Testis (tissue), 3 donors: Measurements from ENCODE around the gene TSSK2. TPM values are rescaled to one million over a fixed set of nuclear protein-coding genes. Genes with fewer than 3 reads are reported as not detected.

Experiments
- DNase-seq: peaks from one replicate; pipeline ENCODE4 v3.0.0-alpha.2; 2019
- H3K27ac ChIP-seq, 2 donors: fragments of 200-600 bp; sonication (generic); one replicate each; pipeline ENCODE4 v1.5.1; 2019
- H3K27me3 ChIP-seq: fragments of 200-600 bp; sonication (generic); one replicate; pipeline ENCODE4 v1.5.1; 2019
- H3K36me3 ChIP-seq: fragments of 200-600 bp; sonication (generic); one replicate; pipeline ENCODE4 v1.5.1; 2017; ENCODE audit warnings: low read depth; ENCODE audit errors: missing control alignments
- H3K4me1 ChIP-seq: fragments of 200-600 bp; sonication (generic); one replicate; pipeline ENCODE4 v1.5.1; 2019
- H3K4me3 ChIP-seq, 2 donors: fragments of 200-600 bp; sonication (generic); one replicate each; pipeline ENCODE4 v1.5.1; 2017 to 2019
- H3K9me3 ChIP-seq: fragments of 200-600 bp; sonication (generic); one replicate; pipeline ENCODE4 v1.5.1; 2017
- POLR2A ChIP-seq: fragments of 450-650 bp; IDR thresholded peaks from one replicate; pipeline ENCODE4 v1.6.1; 2017; ENCODE audit warnings: antibody characterized with exemption, mild to moderate bottlenecking, moderate library complexity
- WGBS, 2 donors: methylation state at CpG; one replicate each; pipeline ENCODE4 v1.1.5; 2018; 5-methylcytosine and 5-hydroxymethylcytosine counted together
- intact Hi-C: fragments of 100-400 bp; cut with DNase I; formaldehyde crosslinking; loops from one replicate; pipeline ENCODE4 v1.15.1; 2023; ENCODE audit warnings: low total_unique reads
- polyA plus RNA-seq: library from polyadenylated mRNA; stranded (reverse); fragments of 350-450 nt; fragmentation: Illumina TruSeq; extraction: RNeasy Lipid Tissue Mini Kit (QIAGEN cat#74804); gene quantifications from one replicate; pipeline ENCODE4 v1.2.3, GENCODE V29; 2014; ENCODE audit warnings: low read depth, low replicate concordance; ENCODE audit not compliant: insufficient read depth
- total RNA-seq, 2 donors: library from RNA; depleted of rRNA; stranded (reverse); fragments of >200 nt; gene quantifications; one replicate each; pipeline ENCODE4 v1.2.3, GENCODE V29; 2016
- TF ChIP-seq, protein P1 (sequence below), 3 experiments: fragments of 450-650 bp in 2 of 3; fragments of 200-600 bp in 1 of 3; sonication (generic) in 1 of 3; IDR thresholded peaks; one replicate each; pipeline ENCODE4 v1.5.1; 2016 to 2019; ENCODE audit warnings: antibody characterized with exemption in 3 of 3, mild to moderate bottlenecking in 2 of 3, moderate library complexity in 1 of 3

TSSK2 gene
- total and polyA plus RNA-seq, 3 donors from 2014 or later, result 66.0 to 205 (median 188) TPM

DNA sequence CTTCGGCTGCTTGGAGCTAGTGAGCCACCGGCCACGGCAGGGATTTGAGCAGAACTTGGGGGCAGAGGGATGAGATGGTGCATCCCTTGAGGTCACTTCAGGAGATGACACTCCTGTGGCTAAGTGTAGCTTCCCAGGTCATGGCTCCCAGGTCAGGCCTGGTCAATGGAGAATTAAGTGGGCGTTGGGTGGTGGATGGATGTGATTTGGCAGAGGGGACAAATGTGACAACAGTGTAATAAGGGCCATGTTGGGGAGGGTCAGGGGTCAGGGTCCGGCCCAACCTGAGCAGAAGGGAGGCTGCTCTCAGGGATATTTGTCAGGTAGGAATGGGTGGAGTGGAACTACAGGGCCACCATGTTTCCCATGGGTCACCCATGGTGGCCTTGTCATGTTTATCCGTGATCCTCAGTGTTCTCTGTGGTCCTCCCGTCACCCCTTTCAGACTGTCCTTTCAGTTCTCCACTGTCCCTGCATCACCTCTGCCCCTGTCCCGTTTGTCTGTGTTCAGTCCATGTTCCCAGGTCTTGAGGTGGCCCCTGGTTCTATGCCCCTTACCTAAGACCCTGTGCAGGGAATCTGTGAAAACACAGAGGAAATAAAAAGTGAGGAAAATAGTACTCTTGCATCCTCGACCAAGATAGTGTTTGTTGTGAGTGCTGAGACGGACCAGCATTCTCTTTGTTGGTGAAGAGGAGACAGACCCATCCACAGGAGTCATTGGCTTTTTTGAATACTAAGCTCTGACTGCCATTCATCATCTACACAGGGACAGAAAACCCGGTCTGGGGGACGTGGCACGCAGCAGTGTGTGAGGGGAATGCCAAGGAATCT lies 41.3 kb downstream of the TSSK2 start:
- intact Hi-C loops, result no loop called here

GRCh38 chr22:19173047-19174035 lies 42.2 kb downstream of the TSSK2 start:
- Histone ChIP-seq H3K4me1 (peaks cover 42% of the 10 kb centered on the region), H3K27ac (no peak overlapping the region), H3K36me3 (no peaks in the 10 kb centered on the region), H3K4me3 (no peak overlapping the region), H3K9me3 (no peaks in the 10 kb centered on the region), H3K27me3 (no peaks in the 10 kb centered on the region)
- intact Hi-C loops, result no loop called here
- no peak for DNase-seq
- 81 to 87% methylated on average over 16 to 19 of the region's 19 CpGs for WGBS, 2 donors
- TF ChIP-seq, protein P1, sequence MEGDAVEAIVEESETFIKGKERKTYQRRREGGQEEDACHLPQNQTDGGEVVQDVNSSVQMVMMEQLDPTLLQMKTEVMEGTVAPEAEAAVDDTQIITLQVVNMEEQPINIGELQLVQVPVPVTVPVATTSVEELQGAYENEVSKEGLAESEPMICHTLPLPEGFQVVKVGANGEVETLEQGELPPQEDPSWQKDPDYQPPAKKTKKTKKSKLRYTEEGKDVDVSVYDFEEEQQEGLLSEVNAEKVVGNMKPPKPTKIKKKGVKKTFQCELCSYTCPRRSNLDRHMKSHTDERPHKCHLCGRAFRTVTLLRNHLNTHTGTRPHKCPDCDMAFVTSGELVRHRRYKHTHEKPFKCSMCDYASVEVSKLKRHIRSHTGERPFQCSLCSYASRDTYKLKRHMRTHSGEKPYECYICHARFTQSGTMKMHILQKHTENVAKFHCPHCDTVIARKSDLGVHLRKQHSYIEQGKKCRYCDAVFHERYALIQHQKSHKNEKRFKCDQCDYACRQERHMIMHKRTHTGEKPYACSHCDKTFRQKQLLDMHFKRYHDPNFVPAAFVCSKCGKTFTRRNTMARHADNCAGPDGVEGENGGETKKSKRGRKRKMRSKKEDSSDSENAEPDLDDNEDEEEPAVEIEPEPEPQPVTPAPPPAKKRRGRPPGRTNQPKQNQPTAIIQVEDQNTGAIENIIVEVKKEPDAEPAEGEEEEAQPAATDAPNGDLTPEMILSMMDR (IDR thresholded peaks at IDR 0.05), result no peak

More for the DNA sequence above, 41.3 kb downstream of the TSSK2 start:
- Histone ChIP-seq H3K4me3 (peak overlapping the region; percentile 95 to 99), H3K4me1 (peaks cover 38% of the 10 kb centered on the region), H3K36me3 (no peaks in the 10 kb centered on the region), H3K9me3 (no peaks in the 10 kb centered on the region), H3K27me3 (no peaks in the 10 kb centered on the region), H3K27ac (peak overlapping the region in 1 of 2 donors; percentile 68)
- 35 to 41% methylated on average over 13 of the region's 13 CpGs for WGBS, 2 donors
- no peak for TF ChIP-seq POLR2A
- TF ChIP-seq, protein P1 (IDR thresholded peaks at IDR 0.05), result no peak
- DNase-seq, result no peak

- TF ChIP-seq, protein P1 (IDR thresholded peaks at IDR 0.05), result no peak
- no peak for TF ChIP-seq POLR2A
- H3K36me3 ChIP-seq, result no peaks in the 10 kb centered on the region
- H3K4me3 ChIP-seq, result no peak overlapping the region
- H3K27me3 ChIP-seq, result no peaks in the 10 kb centered on the region
- no peaks in the 10 kb centered on the region for H3K9me3 ChIP-seq
- WGBS, 2 donors, result 51 to 68% methylated on average over 4 to 14 of the region's 14 CpGs
- intact Hi-C loops, result no loop called here
- DNase-seq, result peak; percentile 38
- no peak overlapping the region for H3K27ac ChIP-seq
- peaks cover 42% of the 10 kb centered on the region for H3K4me1 ChIP-seq
Observed at GRCh38 chr22:19174106-19175025, 43.3 kb downstream of the TSSK2 start.

GRCh38 chr22:19175026-19175601 lies 44.0 kb downstream of the TSSK2 start:
- Histone ChIP-seq H3K27ac (no peak overlapping the region), H3K36me3 (no peaks in the 10 kb centered on the region), H3K9me3 (no peaks in the 10 kb centered on the region), H3K4me3 (no peak overlapping the region), H3K27me3 (no peaks in the 10 kb centered on the region), H3K4me1 (peaks cover 45% of the 10 kb centered on the region)
- intact Hi-C loops, result no loop called here
- TF ChIP-seq, protein P1 (IDR thresholded peaks at IDR 0.05), result no peak
- no peak for TF ChIP-seq POLR2A
- DNase-seq, result no peak
- WGBS, 2 donors, result 70 to 78% methylated on average over 3 to 7 of the region's 7 CpGs
